ENCODE results near the gene IFIT3. TPM values are rescaled to one million over a fixed set of nuclear protein-coding genes. Genes with fewer than 3 reads are reported as not detected.
"Not testable (repeated sequence)": the region's sequence is repeated elsewhere in the genome, so short reads cannot be mapped to it uniquely, and the experiment has no call there.

IFIT3 gene
- total RNA-seq, 3 donors from 2014 or later, result 2.1 to 3.9 (median 3.4) TPM

GRCh38 chr10:89308736-89309135 lies 19.1 kb upstream of the IFIT3 start:
- DNase-seq, result no peak
- no peaks in the 10 kb centered on the region for H3K27me3 Mint-ChIP-seq (ENCODE audit: low read depth)
- H3K36me3 Mint-ChIP-seq (ENCODE audit: insufficient read depth), result peaks cover 35% of the 10 kb centered on the region
- H3K4me1 Mint-ChIP-seq (ENCODE audit: low read depth), result peaks cover 14% of the 10 kb centered on the region
- no peak for ATAC-seq
- H3K4me3 Mint-ChIP-seq, result no peak overlapping the region
- H3K9me3 Mint-ChIP-seq, result peaks cover 7% of the 10 kb centered on the region

DNA sequence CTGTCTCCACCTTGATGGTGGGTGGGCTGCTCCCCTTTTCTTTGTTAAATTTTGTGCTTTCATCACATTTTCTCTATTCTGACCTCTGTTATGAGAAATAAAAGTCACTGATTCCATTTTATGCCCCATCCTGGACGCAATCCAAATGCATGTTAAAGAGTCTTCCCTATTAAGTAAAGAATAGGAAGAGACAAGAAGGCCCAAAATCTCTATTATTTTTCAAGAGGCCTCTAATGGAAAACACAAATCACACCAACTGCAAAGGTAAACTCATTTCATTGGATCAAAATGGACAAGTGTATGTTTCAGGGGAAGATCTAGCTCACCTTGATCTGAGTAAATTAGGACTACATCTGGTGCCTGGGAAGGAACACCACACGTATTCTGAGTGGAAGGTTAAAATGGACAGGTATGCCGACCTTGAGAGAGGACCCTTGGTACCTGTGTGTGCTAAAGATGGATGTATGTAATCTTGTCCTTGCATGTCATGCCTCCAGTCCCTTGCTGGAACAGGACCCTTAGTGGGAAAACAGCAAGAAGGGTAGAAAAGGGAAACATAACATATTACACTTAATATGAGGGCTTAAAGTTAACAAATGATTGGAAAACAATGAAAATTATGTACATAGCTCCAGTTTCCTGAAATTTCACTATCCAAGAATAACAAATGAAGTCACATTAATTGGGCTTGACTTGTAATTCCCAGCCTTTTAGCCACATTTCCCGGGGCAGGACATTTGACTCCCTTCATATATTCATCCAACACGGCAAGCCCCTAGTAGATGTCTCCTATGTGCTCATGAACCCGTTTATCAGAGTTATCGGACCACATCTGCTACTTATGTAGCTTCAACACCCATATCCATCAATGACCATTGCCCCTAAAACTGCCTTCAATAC lies 18.4 kb upstream of the IFIT3 start:
- DNase-seq (no peak), ATAC-seq (no peak)
- no peaks in the 10 kb centered on the region for H3K27me3 Mint-ChIP-seq (ENCODE audit: low read depth)
- no peak overlapping the region for H3K4me3 Mint-ChIP-seq
- peaks cover 7% of the 10 kb centered on the region for H3K9me3 Mint-ChIP-seq
- H3K36me3 Mint-ChIP-seq (ENCODE audit: insufficient read depth), result peaks cover 35% of the 10 kb centered on the region
- H3K4me1 Mint-ChIP-seq (ENCODE audit: low read depth), result peaks cover 7% of the 10 kb centered on the region

- no peak for DNase-seq
- Mint-ChIP-seq H3K27me3 (ENCODE audit: low read depth) (no peaks in the 10 kb centered on the region), H3K36me3 (ENCODE audit: insufficient read depth) (peaks cover 32% of the 10 kb centered on the region), H3K4me3 (no peak overlapping the region), H3K4me1 (ENCODE audit: low read depth) (peaks cover 3% of the 10 kb centered on the region), H3K9me3 (peaks cover 7% of the 10 kb centered on the region)
- no peak for ATAC-seq
Observed at GRCh38 chr10:89310056-89310893, 17.5 kb upstream of the IFIT3 start.

DNA sequence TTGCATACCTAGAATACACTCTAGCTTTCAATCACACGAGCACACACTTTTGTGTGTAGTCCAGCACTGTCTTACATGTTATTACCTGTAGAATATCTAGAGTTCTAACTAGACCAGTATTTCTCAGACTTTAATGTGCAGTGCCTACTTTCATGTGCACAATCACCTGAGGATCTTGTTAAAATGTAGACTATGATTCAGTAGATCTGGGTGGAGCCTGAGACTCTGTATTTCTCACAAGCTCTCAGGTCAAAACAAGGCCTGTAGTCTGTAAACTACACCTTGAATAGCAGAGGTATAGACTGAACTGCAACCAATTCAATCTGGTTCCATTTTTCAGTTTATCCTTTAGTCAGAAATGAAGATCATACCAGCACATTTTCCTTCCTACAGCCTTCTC lies 14.8 kb upstream of the IFIT3 start:
- no peak overlapping the region for H3K4me3 Mint-ChIP-seq
- DNase-seq, result no peak
- H3K4me1 Mint-ChIP-seq (ENCODE audit: low read depth), result peaks cover under 1% of the 10 kb centered on the region
- peaks cover 11% of the 10 kb centered on the region for H3K9me3 Mint-ChIP-seq
- peak; percentile 21 to 53 for ATAC-seq
- peaks cover 3% of the 10 kb centered on the region for H3K27me3 Mint-ChIP-seq (ENCODE audit: low read depth)
- H3K36me3 Mint-ChIP-seq (ENCODE audit: insufficient read depth), result peaks cover 10% of the 10 kb centered on the region

DNA sequence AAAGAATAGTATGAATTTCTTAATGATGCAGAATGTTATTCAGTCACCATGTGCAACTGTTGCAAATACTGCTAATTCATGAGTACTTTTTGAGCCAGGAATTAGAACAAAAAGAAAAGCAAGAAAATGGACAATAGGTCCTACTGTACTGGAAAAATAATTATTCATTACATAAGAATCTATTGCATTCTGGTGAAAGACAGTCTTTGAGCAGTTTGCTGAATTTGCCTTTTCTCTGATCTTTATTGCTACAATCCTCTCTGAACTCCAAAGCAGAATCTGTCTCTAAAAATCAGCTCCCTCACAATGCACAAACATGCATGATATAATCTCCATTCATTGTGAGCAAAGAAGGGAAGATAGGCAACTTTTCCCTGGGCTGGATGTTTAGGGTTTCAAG lies 13.1 kb upstream of the IFIT3 start:
- ATAC-seq, result no peak

DNA sequence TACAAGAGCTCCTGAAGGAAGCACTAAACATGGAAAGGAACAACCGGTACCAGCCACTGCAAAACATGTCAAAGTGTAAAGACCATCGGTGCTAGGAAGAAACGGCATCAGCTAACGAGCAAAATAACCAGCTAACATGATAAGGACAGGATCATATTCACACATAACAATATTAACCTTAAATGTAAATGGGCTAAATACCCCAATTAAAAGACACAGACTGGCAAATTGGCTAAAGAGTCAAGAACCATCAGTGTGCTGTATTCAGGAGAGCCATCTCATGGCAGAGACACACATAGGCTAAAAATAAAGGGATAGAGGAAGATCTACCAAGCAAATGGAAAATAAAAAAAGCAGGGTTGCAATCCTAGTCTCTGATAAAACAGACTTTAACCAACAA lies 9.8 kb upstream of the IFIT3 start:
- not testable (repeated sequence) for DNase-seq; H3K4me3 Mint-ChIP-seq; H3K4me1 Mint-ChIP-seq (ENCODE audit: low read depth); H3K36me3 Mint-ChIP-seq (ENCODE audit: insufficient read depth); H3K27me3 Mint-ChIP-seq (ENCODE audit: low read depth); ATAC-seq; H3K9me3 Mint-ChIP-seq

More for the DNA sequence above, 13.1 kb upstream of the IFIT3 start:
- no peaks in the 10 kb centered on the region for H3K4me1 Mint-ChIP-seq (ENCODE audit: low read depth)
- no peak overlapping the region for H3K4me3 Mint-ChIP-seq
- peaks cover 7% of the 10 kb centered on the region for H3K27me3 Mint-ChIP-seq (ENCODE audit: low read depth)
- peaks cover 6% of the 10 kb centered on the region for H3K9me3 Mint-ChIP-seq
- DNase-seq, result no peak
- H3K36me3 Mint-ChIP-seq (ENCODE audit: insufficient read depth), result no peaks in the 10 kb centered on the region

DNA sequence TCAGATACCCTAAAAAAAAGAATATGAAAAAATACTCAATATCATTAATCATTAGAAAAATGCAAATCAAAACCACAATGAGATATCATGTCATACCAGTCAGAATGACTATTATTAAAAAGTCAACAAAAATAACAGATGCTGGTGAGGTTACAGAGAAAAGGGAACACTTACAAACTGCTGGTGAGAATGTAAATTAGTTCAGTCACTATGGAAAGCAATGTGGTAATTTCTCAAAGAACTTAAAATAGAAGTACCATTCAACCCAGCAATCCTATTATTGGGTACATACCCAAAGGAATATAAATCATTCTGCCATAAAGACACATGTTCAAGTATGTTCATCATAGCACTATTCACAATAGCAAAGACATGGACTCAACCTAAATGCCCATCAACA lies 2.7 kb upstream of the IFIT3 start:
- H3K4me3 Mint-ChIP-seq; H3K36me3 Mint-ChIP-seq (ENCODE audit: insufficient read depth); H3K9me3 Mint-ChIP-seq; ATAC-seq; H3K27me3 Mint-ChIP-seq (ENCODE audit: low read depth); DNase-seq: not testable (repeated sequence)
- peaks cover 31% of the 10 kb centered on the region for H3K4me1 Mint-ChIP-seq (ENCODE audit: low read depth)

DNA sequence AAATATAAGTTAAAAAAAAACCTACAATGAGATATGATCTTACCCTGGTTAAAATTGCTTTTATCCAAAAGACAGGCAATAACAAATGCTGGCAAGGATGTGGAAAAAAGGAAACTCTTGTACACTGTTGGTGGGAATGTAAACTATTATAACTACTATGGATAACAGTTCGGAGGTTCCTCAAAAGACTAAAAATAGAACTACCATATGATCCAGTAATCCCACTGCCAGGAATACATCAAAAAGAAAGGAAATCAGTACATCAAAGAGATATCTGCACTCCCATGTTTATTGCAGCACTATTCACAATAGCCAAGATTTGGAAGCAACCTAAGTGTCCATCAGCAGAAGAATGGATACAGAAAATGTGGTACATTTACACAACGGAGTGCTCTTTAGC lies 1.9 kb upstream of the IFIT3 start:
- H3K9me3 Mint-ChIP-seq; H3K27me3 Mint-ChIP-seq (ENCODE audit: low read depth); H3K4me3 Mint-ChIP-seq; ATAC-seq; DNase-seq; H3K36me3 Mint-ChIP-seq (ENCODE audit: insufficient read depth): not testable (repeated sequence)
- peaks cover 39% of the 10 kb centered on the region for H3K4me1 Mint-ChIP-seq (ENCODE audit: low read depth)

DNA sequence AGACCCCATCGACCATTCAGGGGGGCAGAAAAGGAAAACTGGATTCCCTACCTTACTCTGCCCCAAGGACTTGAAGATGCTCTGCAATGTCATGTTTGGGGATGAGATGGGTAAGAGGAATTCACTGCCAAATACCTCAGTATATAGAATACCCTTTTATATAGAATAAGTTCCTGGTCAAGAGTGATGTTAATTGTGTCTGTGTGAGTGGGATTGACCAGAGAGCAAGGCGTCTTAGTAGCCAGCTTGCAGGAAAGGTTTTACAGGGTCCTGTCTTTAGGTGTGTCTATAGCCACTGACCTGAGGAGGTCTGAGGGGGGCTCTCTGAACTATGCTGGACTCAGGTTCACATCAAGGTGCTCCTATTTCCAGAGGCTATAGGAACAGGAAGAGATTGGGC lies 1.4 kb downstream of the IFIT3 start:
- H3K9me3 Mint-ChIP-seq, result no peaks in the 10 kb centered on the region
- peaks cover 71% of the 10 kb centered on the region for H3K4me1 Mint-ChIP-seq (ENCODE audit: low read depth)
- no peak for ATAC-seq
- DNase-seq, result no peak
- H3K4me3 Mint-ChIP-seq, result peak overlapping the region; percentile 87
- H3K36me3 Mint-ChIP-seq (ENCODE audit: insufficient read depth), result no peaks in the 10 kb centered on the region
- no peaks in the 10 kb centered on the region for H3K27me3 Mint-ChIP-seq (ENCODE audit: low read depth)

DNA sequence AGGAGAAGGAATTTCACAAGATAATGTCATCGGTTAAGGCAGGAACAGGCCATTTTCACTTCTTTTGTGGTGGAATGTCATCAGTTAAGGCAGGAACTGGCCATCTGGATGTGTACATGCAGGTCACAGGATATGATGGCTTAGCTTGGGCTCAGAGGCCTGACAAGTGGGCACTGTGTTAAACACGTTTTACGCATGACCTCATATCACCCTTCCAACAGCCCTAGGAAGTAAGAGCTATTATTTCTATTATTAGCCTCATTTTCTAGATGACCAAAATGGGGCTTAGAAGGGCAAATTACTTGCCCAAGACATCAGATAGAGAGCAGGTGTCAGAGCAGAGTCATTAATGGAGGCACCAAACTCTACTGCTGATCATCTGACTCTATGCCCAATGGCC lies 2.2 kb downstream of the IFIT3 start:
- not testable (repeated sequence) for H3K36me3 Mint-ChIP-seq (ENCODE audit: insufficient read depth); DNase-seq; H3K9me3 Mint-ChIP-seq; H3K27me3 Mint-ChIP-seq (ENCODE audit: low read depth); ATAC-seq
- peaks cover 78% of the 10 kb centered on the region for H3K4me1 Mint-ChIP-seq (ENCODE audit: low read depth)
- H3K4me3 Mint-ChIP-seq, result peak overlapping the region; percentile 45

DNA sequence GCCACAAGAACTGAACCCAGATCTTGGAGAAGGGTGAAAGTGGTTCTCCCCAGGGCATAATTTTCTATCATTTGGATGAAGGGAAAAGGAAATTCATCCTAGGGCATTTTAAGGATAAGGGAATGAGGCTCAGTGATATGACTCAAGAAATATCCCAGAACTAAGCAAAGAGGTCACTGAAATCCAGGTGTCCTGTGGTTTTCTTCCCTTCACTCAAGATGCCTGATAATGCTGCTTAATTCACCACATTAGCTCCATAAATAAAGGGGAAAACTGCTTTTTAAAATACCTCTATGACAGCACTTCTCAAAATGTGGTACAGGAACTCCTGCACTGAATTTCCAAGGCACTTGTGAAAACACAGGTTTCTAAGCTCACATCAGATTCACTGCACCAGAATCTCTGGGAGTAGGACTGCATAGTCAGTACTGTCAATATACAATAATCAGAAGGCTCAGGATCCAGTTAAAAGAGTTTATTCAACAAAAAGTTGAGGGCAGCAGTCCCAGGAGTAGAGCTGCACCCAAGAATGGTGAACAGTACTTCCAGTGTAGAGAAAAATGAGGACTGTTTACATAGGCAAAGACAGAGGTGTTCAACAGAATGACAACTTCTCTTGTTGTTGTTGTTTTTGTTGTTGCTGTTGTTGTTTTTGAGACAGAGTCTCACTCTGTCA lies 2.9 kb downstream of the IFIT3 start:
- H3K4me1 Mint-ChIP-seq (ENCODE audit: low read depth), result peaks cover 85% of the 10 kb centered on the region
- peak overlapping the region; percentile 45 for H3K4me3 Mint-ChIP-seq
- H3K36me3 Mint-ChIP-seq (ENCODE audit: insufficient read depth), result no peaks in the 10 kb centered on the region

GRCh38 chr10:89331487-89332122 lies 3.8 kb downstream of the IFIT3 start:
- not testable (repeated sequence) for ATAC-seq
- H3K4me3 Mint-ChIP-seq, result peak overlapping the region; percentile 79

More for the DNA sequence above, 2.9 kb downstream of the IFIT3 start:
- H3K9me3 Mint-ChIP-seq, result no peaks in the 10 kb centered on the region
- H3K27me3 Mint-ChIP-seq (ENCODE audit: low read depth), result no peaks in the 10 kb centered on the region
- ATAC-seq (no peak), DNase-seq (no peak)

GRCh38 chr10:89332123-89332633 lies 4.4 kb downstream of the IFIT3 start:
- DNase-seq (peak; percentile 11), ATAC-seq (peak; percentile 55 to 60)
- Mint-ChIP-seq H3K4me3 (peak overlapping the region; percentile 79), H3K9me3 (no peaks in the 10 kb centered on the region), H3K36me3 (ENCODE audit: insufficient read depth) (peaks cover 5% of the 10 kb centered on the region), H3K27me3 (ENCODE audit: low read depth) (no peaks in the 10 kb centered on the region), H3K4me1 (ENCODE audit: low read depth) (peaks cover 91% of the 10 kb centered on the region)

More at GRCh38 chr10:89331487-89332122, 3.8 kb downstream of the IFIT3 start:
- H3K36me3 Mint-ChIP-seq (ENCODE audit: insufficient read depth); H3K9me3 Mint-ChIP-seq; H3K27me3 Mint-ChIP-seq (ENCODE audit: low read depth); DNase-seq: not testable (repeated sequence)
- H3K4me1 Mint-ChIP-seq (ENCODE audit: low read depth), result peaks cover 91% of the 10 kb centered on the region

Data from activated T-cell treated with anti-CD3 and anti-CD28 coated beads, Interleukin-2, amount 50 U/mL, for 4 hours (primary cell).